ENCODE data around the gene GPR18.
"Not testable (repeated sequence)": the region's sequence is repeated elsewhere in the genome, so short reads cannot be mapped to it uniquely, and the experiment has no call there.

DNA sequence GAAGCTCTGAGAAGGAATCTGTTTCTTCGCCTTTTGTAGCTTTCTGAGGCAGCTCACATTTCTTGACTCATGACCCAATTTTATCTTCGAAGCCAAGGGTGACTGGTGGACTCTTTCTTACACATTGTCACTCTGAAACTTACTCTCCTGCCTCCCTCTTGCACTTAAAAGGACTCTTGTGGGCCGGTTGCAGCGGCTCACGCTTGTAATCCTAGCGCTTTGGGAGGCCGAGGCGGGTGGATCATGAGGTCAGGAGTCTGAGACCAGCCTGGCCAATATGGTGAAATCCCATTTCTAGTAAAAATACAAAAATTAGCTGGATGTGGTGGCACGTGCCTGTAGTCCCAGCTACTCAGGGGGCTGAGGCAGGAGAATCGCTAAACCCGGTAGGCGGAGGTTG lies 27.6 kb downstream of the GPR18 start:
- not testable (repeated sequence) for TF ChIP-seq CTCF, EP300 (IDR thresholded peaks at IDR 0.05)

All from stomach (tissue), 4 donors.